ENCODE results near the gene PRMT1. TPM values are rescaled to one million over a fixed set of nuclear protein-coding genes. Genes with fewer than 3 reads are reported as not detected.
A peak's percentile ranks its signal among the peaks of the same experiment; 100 is the strongest.

Gene PRMT1
- 326 and 343 TPM in 2 replicates for total RNA-seq (2022)
- Bru-seq, nascent RNA = percentile 84 among the genes with signal in this experiment
- BruChase-seq, experiment 1, labeled RNA remaining after a 2-hour chase = percentile 92 among the genes with signal in this experiment
- percentile 97 among the genes with signal in this experiment for BruChase-seq, experiment 2, labeled RNA remaining after a 6-hour chase
- long read RNA-seq, transcript PRMT1-202 (11 exons, 1,327 nt) = minor isoform, 60 of 800 reads
- long read RNA-seq, transcript PRMT1-201 (10 exons, 1,393 nt) = major isoform, 662 of 800 reads
- long read RNA-seq, partial matches to known transcripts = 23 of 800 reads
- long read RNA-seq, other reads (novel, unspliced or antisense) = 55 of 800 reads

- H3K4me1 Mint-ChIP-seq (ENCODE audit: low read depth, unreplicated experiment) = peaks cover 12% of the 10 kb centered on the region
- ChIA-PET CTCF (interaction anchor here (0.6 to 1.9 kb wide), 3 partner anchors 89 to 116 kb away, joined by 3 to 8 read pairs (median 3); partner anchors contain the start of genes AP2A1 and PRRG2), POLR2A (interaction anchor here (0.6 to 2.9 kb wide), 9 partner anchors 12 to 1171 kb away, joined by 3 to 50 read pairs (median 6); partner anchors contain the start of genes BCL2L12, IRF3, NOSIP and PIH1D1)
- Histone ChIP-seq H3K4me3 (ENCODE audit: low read depth, low read length) (peak within 1 kb of the TSS; percentile 100), H3K9me3 (no peaks in the 10 kb centered on the region), H3K36me3 (ENCODE audit: control insufficient read depth, insufficient read depth, low read length) (peaks cover 2% of the 10 kb centered on the region; the same call in 1 of the 2 replicates), H3K27me3 (replicated peaks; ENCODE audit: control insufficient read depth, insufficient read depth, low read length) (no peaks in the 10 kb centered on the region), H3K4me1 (peaks cover 15% of the 10 kb centered on the region)
- H3K4me3 Mint-ChIP-seq (ENCODE audit: unreplicated experiment) = peak within 1 kb of the TSS; percentile 78
- BruUV-seq (replicated peaks) = no TSS peak
- H3K36me3 Mint-ChIP-seq (ENCODE audit: insufficient read depth, unreplicated experiment) = peaks cover 65% of the 10 kb centered on the region
- H3K27me3 Mint-ChIP-seq (ENCODE audit: insufficient read depth, unreplicated experiment) = no peaks in the 10 kb centered on the region
- DNase-seq = peak in 1 of 2 experiments; percentile 70
- H3K9me3 Mint-ChIP-seq (ENCODE audit: unreplicated experiment) = no peaks in the 10 kb centered on the region
- no peak for TF ChIP-seq CTCF (IDR thresholded peaks at IDR 0.05; ENCODE audit: insufficient read depth in 1 of 2, low read depth in 1 of 2, low read length in 1 of 2, severe bottlenecking in 1 of 2, unreplicated experiment in 1 of 2)
- H3K27ac Mint-ChIP-seq (ENCODE audit: unreplicated experiment) = peak within 1 kb of the TSS; percentile 99
- intact Hi-C loops (cut with micrococcal nuclease; ENCODE audit: unreplicated experiment) = loop anchor here (5.0 kb wide), 2 partner anchors 90 to 190 kb away; partner anchors contain the start of genes AP2A1 and PNKP
Observed at GRCh38 chr19:49677231-49677900, at the start of gene PRMT1. PRMT1 (plus strand) TSS chr19:49677271; CDS start chr19:49677281, 10 bp downstream.

DNA sequence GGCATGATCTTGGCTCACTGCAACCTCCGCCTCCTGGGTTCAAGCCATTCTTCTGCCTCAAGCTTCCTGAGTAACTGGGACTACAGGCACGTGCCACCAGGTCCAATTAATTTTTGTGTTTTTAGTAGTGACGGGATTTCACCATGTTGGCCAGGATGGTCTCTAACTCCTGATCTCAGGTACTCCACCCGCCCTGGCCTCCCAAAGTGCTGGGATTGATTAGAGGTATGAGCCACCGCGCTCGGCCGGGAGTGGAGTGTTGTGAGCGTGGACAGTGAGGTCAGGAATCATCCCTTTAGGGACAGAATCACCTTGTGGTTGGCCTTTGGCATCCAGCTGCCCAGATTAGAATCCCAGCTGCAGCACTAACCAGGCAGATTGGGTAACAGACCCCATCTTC is 47.4 kb upstream of the PRMT1 start:
- intact Hi-C loops (cut with micrococcal nuclease; ENCODE audit: unreplicated experiment) = no loop called here
- H3K9me3 ChIP-seq = no peaks in the 10 kb centered on the region
- Mint-ChIP-seq H3K4me3 (ENCODE audit: unreplicated experiment) (no peak overlapping the region), H3K4me1 (ENCODE audit: low read depth, unreplicated experiment) (no peaks in the 10 kb centered on the region), H3K27ac (ENCODE audit: unreplicated experiment) (no peak overlapping the region), H3K27me3 (ENCODE audit: insufficient read depth, unreplicated experiment) (no peaks in the 10 kb centered on the region), H3K36me3 (ENCODE audit: insufficient read depth, unreplicated experiment) (peaks cover 66% of the 10 kb centered on the region), H3K9me3 (ENCODE audit: unreplicated experiment) (no peaks in the 10 kb centered on the region)
- no peaks in the 10 kb centered on the region for H3K27me3 ChIP-seq (replicated peaks; ENCODE audit: control insufficient read depth, insufficient read depth, low read length)
- ChIA-PET POLR2A (interaction anchor here (0.8 kb wide), 1 partner anchor 11 kb away, joined by 3 read pairs; no protein-coding TSS in a partner anchor), CTCF (interaction anchor here (0.6 kb wide), 1 partner anchor 1094 kb away, joined by 3 read pairs; no protein-coding TSS in a partner anchor)
- H3K4me3 ChIP-seq (ENCODE audit: low read depth, low read length) = no peak overlapping the region
- DNase-seq = no peak
- H3K36me3 ChIP-seq (ENCODE audit: control insufficient read depth, insufficient read depth, low read length) = peaks cover 1% of the 10 kb centered on the region
- no TSS peak for BruUV-seq (replicated peaks)
- peaks cover 7% of the 10 kb centered on the region; the same call in 1 of the 2 replicates for H3K4me1 ChIP-seq
- TF ChIP-seq CTCF (IDR thresholded peaks at IDR 0.05; ENCODE audit: insufficient read depth in 1 of 2, low read depth in 1 of 2, low read length in 1 of 2, severe bottlenecking in 1 of 2, unreplicated experiment in 1 of 2) = no peak

GRCh38 chr19:49631014-49631588 is 46.0 kb upstream of the PRMT1 start:
- H3K4me3 Mint-ChIP-seq (ENCODE audit: unreplicated experiment) = no peak overlapping the region
- H3K4me3 ChIP-seq (ENCODE audit: low read depth, low read length) = no peak overlapping the region
- ChIA-PET CTCF (interaction anchor here (1.2 kb wide), 1 partner anchor 9 kb away, joined by 6 read pairs; the partner anchor contains the start of gene RRAS), POLR2A (interaction anchor here (1.1 to 1.3 kb wide), 2 partner anchors 9 to 11 kb away, joined by 4 to 10 read pairs; partner anchors contain the start of genes RRAS and SCAF1)
- H3K4me1 ChIP-seq = peaks cover 7% of the 10 kb centered on the region; the same call in 1 of the 2 replicates
- DNase-seq = no peak
- intact Hi-C loops (cut with micrococcal nuclease; ENCODE audit: unreplicated experiment) = no loop called here
- no peaks in the 10 kb centered on the region; the same call in 1 of the 2 replicates for H3K36me3 ChIP-seq (ENCODE audit: control insufficient read depth, insufficient read depth, low read length)
- H3K9me3 Mint-ChIP-seq (ENCODE audit: unreplicated experiment) = no peaks in the 10 kb centered on the region
- no peaks in the 10 kb centered on the region for H3K27me3 Mint-ChIP-seq (ENCODE audit: insufficient read depth, unreplicated experiment)
- H3K36me3 Mint-ChIP-seq (ENCODE audit: insufficient read depth, unreplicated experiment) = peaks cover 69% of the 10 kb centered on the region
- H3K27me3 ChIP-seq (replicated peaks; ENCODE audit: control insufficient read depth, insufficient read depth, low read length) = no peaks in the 10 kb centered on the region
- no peak overlapping the region for H3K27ac Mint-ChIP-seq (ENCODE audit: unreplicated experiment)
- BruUV-seq (replicated peaks) = TSS peak; percentile 39
- no peaks in the 10 kb centered on the region for H3K4me1 Mint-ChIP-seq (ENCODE audit: low read depth, unreplicated experiment)
- H3K9me3 ChIP-seq = no peaks in the 10 kb centered on the region
- no peak for TF ChIP-seq CTCF (IDR thresholded peaks at IDR 0.05; ENCODE audit: insufficient read depth in 1 of 2, low read depth in 1 of 2, low read length in 1 of 2, severe bottlenecking in 1 of 2, unreplicated experiment in 1 of 2)
